Activated CD4-positive, alpha-beta T cell treated with anti-CD3 and anti-CD28 coated beads, Interleukin-2, amount 50 U/mL, for 1 hour (primary cell): ENCODE measurements around the gene SLC6A6.

ENCODE experiments used
- DNase-seq: peaks from one replicate; pipeline ENCODE4 v3.0.0-alpha.2; 2020

The SLC6A6 gene

GRCh38 chr3:14492948-14493881 lies 90.8 kb downstream of the SLC6A6 start:
- no peak for DNase-seq

- DNase-seq, result no peak
Measured at GRCh38 chr3:14494279-14494972, 92.0 kb downstream of the SLC6A6 start.

- DNase-seq, result no peak
Measured at GRCh38 chr3:14494973-14495300, 92.5 kb downstream of the SLC6A6 start.

DNA sequence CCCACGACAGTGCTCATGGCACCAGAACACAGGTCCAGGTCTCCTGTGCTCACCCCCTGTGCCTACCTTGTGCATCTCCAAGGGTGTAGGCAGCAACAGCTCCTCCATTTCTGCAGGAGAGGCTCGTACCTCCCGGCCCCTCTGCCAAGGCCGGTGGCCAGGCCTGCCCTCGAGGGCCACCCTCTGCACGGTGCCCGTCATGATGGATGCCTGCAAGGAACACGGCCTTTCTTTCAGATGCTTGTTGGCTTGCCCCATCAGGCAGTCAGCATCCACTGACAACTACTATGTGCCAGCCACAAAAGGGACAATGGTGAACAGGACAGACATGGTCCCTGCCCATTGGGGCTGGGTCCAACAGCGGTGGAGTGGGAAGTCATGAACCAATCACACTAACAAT lies 93.9 kb downstream of the SLC6A6 start:
- DNase-seq, result no peak

DNA sequence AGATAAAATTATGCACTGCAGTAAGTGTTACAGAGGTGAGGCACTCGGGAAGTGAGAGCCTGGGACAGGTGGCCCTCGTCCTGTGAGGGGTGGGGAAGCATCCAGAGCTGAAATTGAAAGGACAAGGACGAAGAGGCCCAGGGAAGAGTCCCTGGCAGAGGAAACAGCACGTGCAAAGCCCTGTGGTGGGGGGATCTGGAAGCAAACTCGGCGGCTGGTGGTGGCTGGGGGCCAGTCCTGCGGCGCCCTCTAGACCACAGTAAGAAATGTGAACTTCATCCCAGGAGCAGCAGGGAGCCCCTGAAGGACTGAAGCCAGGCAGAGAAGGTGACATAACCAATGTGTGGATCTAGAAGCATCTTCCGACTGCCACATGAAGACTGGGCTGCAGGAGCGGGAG lies 94.9 kb downstream of the SLC6A6 start:
- no peak for DNase-seq

DNA sequence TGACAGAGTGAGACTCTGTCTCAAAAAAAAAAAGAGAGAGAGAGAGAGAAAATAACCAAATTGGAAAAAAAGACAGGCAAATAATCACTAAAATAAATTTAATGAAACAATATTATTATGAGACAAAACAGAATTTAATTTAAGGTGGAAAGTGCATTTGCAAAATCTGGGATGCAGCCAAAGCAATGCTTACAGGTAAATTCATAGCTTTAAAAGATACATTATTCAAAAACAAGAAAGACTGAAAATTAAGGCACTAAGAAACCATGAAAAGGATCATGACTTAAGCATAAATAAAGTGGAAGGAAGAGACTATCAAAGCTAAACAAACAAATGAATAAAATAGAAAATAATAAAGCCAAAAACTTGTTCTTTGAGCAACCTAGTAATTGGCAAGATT lies 100.1 kb downstream of the SLC6A6 start:
- DNase-seq, result no peak

DNA sequence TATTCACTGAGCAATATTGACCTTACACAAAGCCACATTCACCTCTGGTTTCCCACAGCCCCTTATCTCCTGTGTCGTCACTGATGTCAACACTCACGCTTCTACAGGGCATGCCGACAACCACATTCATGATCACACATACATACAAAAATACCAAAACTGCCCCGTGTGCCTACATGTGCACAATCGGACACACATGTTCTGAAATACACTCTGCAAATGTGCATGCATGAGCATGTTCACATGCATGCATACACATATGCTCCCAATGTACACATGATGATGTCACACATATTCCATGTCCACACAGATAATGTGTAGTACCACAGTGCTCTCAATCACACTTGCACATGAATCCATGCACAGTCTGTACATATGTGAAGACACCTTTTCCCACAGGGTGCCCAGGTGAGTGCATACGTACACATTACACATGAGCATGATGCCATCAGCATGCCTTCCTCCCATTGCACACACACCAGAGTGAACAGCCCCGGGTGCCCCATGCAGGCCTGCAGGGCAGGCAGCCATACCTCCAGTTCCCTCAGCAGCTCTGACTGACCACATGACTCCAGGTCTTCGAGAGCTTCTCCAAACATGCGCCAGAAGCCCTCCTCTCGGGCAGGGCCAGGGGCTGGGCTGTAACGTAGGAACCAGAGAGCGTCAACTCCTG lies 100.8 kb downstream of the SLC6A6 start:
- no peak for DNase-seq

GRCh38 chr3:14503706-14504065 lies 101.3 kb downstream of the SLC6A6 start:
- DNase-seq, result no peak

DNA sequence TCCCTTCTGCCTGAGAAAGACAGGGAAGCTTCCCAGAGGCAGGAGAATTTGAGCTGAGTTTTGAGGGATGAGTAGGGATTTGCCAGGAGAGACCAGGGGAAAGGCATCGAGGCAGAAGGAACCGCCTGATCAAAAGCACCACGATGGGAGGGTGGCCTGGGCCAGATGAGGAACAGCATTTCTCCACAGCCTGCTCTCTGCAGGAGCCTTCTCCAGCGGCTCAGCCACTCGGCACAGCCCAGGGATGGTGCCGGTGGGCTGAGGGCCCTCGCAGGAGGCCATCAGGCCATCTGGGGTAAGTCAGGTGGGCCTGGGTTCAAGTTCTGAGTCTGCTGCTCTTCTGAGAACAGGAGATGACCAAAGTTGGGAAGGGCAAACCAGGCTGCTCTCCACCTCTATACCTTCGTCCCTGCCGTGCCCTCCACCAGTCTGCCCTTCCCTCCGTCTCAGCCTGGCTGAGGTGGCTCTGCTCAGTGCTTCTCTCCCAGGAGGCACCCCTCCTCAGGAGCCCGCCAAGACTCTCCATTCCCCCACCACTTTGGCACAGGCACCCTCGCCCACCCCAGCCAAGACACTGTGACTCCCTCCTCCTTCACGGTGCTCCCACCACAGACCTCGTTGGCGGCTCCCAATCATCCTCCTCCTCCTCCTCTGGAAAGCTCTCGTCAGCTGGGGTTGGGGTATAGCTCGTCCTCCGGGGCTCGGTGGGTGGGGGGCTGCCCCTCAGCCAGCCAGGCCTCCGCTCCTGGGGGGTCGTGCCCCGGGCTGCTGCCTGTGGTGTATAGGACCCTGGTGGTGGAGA lies 102.8 kb downstream of the SLC6A6 start:
- DNase-seq, result no peak

DNA sequence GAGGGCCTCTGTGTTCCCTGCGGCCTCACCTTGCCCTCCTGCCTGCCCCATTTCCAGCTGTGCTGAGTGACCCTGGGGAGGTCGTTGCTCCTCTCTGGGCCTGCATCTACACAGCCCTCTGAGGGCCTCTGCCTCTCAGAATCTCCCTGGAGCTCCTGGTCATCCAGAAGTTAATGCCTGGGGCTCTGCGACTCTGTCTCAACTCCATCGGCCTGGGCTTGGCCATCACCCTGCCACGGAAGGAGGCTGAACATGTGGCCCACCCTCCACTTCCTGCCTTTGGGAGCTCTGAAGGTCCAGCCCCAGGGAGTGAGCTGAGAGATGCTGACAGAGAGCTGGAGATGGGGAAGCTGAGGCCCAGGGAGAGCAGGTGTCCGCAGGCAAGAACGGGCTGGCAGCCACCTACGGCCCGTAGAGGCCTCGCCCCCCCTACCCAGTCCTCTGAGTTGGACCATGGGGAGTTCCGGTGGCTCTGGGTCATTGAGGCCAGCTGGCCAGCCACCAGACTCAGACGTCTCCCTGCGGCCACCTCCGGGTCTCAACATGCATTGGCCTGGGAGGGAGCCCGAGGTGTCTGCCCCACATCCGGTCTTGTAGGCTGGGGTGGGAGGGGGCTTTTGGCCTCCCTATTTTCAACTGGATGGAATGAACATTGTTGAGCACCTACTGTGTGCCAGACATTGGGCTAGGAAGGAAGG lies 103.5 kb downstream of the SLC6A6 start:
- no peak for DNase-seq

GRCh38 chr3:14506626-14507304 lies 104.4 kb downstream of the SLC6A6 start:
- DNase-seq, result no peak

DNA sequence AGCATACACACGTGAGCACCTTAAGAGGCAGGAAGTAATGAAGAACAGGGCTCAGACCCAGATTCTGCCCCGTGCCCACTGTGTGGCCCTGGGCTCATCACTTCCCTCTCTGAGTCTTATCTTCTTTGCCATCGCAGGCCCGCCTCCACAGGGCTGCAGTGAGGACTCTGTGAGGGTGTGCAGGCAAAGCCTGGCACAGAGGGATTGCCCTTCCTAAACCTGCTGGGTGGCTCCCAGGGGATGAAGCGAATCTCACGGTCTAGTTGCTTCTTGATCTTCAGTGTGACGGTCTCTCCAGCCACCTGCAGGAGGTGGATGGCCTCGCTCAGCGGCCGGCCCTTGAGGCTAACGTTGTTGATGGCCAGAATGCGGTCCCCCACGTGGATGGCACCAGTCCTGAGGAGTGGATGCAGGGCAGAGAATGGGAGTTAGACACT lies 104.9 kb downstream of the SLC6A6 start:
- no peak for DNase-seq

DNA sequence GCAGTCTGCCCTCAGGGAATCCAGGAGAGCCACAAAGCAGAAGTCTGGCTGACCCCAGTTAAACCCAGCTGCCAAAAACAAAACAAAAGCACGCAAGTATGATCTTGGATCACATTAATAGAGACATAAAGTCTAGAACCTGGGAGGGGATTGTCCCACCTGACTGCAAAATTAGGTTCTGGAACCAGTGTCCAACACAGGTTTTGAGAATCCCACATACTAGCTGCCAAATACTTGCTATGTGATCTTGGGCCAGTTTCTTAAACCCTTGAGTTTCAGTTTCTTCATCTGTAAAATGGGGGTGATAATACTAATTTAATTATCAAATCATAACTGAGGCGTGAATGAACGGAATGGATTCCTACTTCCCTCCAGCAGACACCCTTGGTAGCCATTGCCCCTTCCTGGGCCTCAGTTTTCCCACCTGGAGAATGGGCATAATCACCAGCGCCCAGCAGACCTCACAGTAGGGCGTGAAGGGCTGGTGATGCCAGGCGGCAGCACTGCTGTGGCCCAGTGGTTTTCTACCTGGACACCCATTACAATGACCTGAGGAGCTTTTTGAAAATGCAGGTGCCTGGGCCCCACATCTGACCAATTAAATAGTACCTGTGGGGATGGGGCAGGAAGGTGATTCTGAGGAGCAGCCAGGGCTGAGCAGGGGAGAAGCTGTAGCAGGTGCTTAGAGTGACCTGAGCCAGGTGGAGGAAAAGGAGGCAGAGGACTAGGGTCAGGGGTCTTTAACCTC lies 105.5 kb downstream of the SLC6A6 start:
- DNase-seq, result no peak

GRCh38 chr3:14508505-14508819 lies 106.1 kb downstream of the SLC6A6 start:
- DNase-seq, result no peak

- peak; percentile 69 for DNase-seq
Measured at GRCh38 chr3:14508966-14509795, 106.8 kb downstream of the SLC6A6 start.

DNA sequence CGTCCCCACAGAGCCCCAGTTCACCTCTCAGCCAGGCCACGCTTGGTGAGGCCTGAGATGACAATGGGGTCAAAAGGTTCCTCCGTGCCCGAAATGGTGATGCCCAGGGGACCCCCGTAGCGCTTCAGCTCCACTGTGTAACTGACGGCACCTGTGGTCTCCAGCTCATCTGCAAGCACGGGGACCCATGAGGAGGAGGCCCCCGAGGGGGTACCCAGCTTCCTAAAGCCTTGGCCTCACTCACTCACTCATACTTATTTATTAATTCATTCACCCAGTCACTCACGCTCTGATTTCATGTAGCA lies 107.3 kb downstream of the SLC6A6 start:
- no peak for DNase-seq

- no peak for DNase-seq
Measured at GRCh38 chr3:14510838-14511622, 108.6 kb downstream of the SLC6A6 start.

DNA sequence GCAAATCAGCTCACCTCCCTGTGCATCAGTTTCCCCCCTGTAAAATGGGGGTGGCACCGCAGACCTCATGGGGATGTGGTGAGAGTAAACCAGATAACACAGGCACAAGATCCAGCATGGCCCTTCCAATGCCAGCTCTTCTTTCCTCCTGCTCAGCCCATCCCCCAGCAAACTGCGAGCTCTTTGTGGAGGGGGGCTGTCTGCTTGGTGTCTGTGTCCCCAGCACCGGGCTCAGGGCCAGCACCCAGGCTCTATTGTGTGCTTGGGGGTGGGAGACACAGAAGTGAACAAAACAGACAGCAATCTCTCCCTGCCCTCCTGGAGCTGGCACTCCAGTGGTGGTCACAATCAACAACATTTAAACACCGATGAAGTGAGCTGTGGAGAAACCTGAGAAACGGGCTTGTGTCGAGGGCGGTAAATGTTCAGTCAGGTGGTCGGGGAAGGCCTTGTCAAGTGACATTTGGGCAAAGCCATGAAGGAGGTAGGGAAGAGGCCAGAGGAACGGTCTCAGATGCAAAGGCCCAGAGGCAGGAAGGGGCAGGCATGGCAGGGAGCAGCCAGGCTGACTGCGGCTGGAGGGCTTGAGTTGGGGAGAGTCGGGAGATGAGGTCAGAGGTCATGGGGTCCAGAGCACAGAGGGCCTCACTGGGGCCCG lies 109.3 kb downstream of the SLC6A6 start:
- no peak for DNase-seq
